ENCODE measurements around the gene RFNG. TPM values are rescaled to one million over a fixed set of nuclear protein-coding genes. Genes with fewer than 3 reads are reported as not detected.
A peak's percentile ranks its signal among the peaks of the same experiment; 100 is the strongest.

The RFNG gene
- total and polyA plus RNA-seq, 2 of the 13 experiments (the other 11 are each of a cell fraction or from before 2014, with no cell fraction given): 61.4 to 64.0 TPM

- no peak for TF ChIP-seq ZNF704 (CRISPR knock-in tag; IDR thresholded peaks at IDR 0.05; ENCODE audit: borderline replicate concordance)
- TF ChIP-seq ZNF577 (CRISPR knock-in tag; IDR thresholded peaks at IDR 0.05; ENCODE audit: borderline replicate concordance, low read depth): no peak
- TF ChIP-seq NR2F2 (IDR thresholded peaks at IDR 0.05; ENCODE audit: borderline replicate concordance, low read depth): 0 out of 2 replicates have a peak, but pooled peaks have one; percentile 6
- TF ChIP-seq ZNF136 (CRISPR knock-in tag; IDR thresholded peaks at IDR 0.05; ENCODE audit: low read depth): no peak
- no peak for TF ChIP-seq MAFK (conservative IDR thresholded peaks at IDR 0.05 in 1 of 2, IDR thresholded peaks at IDR 0.05 in 1 of 2; ENCODE audit: low read length in 2 of 2)
- TF ChIP-seq MBNL3 (CRISPR knock-in tag; conservative IDR thresholded peaks at IDR 0.05): no peak
- TF ChIP-seq HNRNPLL (IDR thresholded peaks at IDR 0.05; ENCODE audit: low read depth, low read length, poor library complexity, severe bottlenecking): no peak
- 0 out of 2 replicates have a peak, but pooled peaks have one; percentile 5 for TF ChIP-seq GABPB1 (CRISPR knock-in tag; IDR thresholded peaks at IDR 0.05)
- TF ChIP-seq NR2C2 (CRISPR knock-in tag; IDR thresholded peaks at IDR 0.05; ENCODE audit: borderline replicate concordance): no peak
Measured at GRCh38 chr17:82007495-82008257, 43.9 kb downstream of the RFNG start (continued).

GRCh38 chr17:82007228-82007494, 44.5 kb downstream of the RFNG start:
- Histone ChIP-seq H3K4me1 (ENCODE audit: insufficient read depth, low read length) (peaks cover 72% of the 10 kb centered on the region), H4K20me1 (ENCODE audit: insufficient read depth, low read length) (no peaks in the 10 kb centered on the region), H3K27me3 (ENCODE audit: control insufficient read depth in 1 of 2, insufficient read depth in 2 of 2, low read length in 2 of 2) (no peaks in the 10 kb centered on the region), H3K27ac (ENCODE audit: extremely low read length, insufficient read depth, low read length) (peak overlapping the region; percentile 16), H3K36me3 (replicated peaks in 1 of 2; ENCODE audit: control insufficient read depth in 1 of 2, insufficient read depth in 2 of 2, low read length in 2 of 2) (peaks cover 39 to 49% of the 10 kb centered on the region in 2 experiments), H3K79me2 (ENCODE audit: insufficient read depth, low read length) (peaks cover 39% of the 10 kb centered on the region), H3K4me3 (replicated peaks in 1 of 3; ENCODE audit: insufficient read depth in 1 of 3, low read depth in 2 of 3, low read length in 3 of 3) (no peak overlapping the region), H3K4me2 (ENCODE audit: low read depth, low read length) (no peak overlapping the region), H2AFZ (ENCODE audit: low read length) (no peak overlapping the region), H3K9ac (ENCODE audit: insufficient read depth, low read depth, low read length) (no peak overlapping the region), H3K9me3 (ENCODE audit: low read length) (no peaks in the 10 kb centered on the region)
- ATAC-seq (no peak), DNase-seq (ENCODE audit: low spot score) (no peak), FAIRE-seq (no peak)
- BruUV-seq (replicated peaks): no TSS peak
- intact Hi-C loops (cut with micrococcal nuclease; ENCODE audit: unreplicated experiment): no loop called here
- WGBS (ENCODE audit: low lambda C conversion rate): 95% methylated on average over 6 of the region's 6 CpGs
- POLR2A ChIA-PET: interaction anchor here (0.7 to 1.0 kb wide), 2 partner anchors 11 to 12 kb away, joined by 3 to 4 read pairs; no protein-coding TSS in a partner anchor
- CTCF ChIA-PET (ENCODE audit: low intra/inter-chr PET ratio, low total read pairs): no interaction called here
- in situ Hi-C loops (cut with HindIII; ENCODE audit: extremely low pct_ligation_motif_present, low pct_unique_long_range_greater_than_20kb): no loop called here
- TF ChIP-seq ETS1 (CRISPR knock-in tag; IDR thresholded peaks at IDR 0.05): no peak
- no peak for TF ChIP-seq ZNF234 (CRISPR knock-in tag; conservative IDR thresholded peaks at IDR 0.05)
- no peak for TF ChIP-seq KDM5B (CRISPR knock-in tag; IDR thresholded peaks at IDR 0.05; ENCODE audit: borderline replicate concordance)
- no peak for TF ChIP-seq ZNF550 (CRISPR knock-in tag; IDR thresholded peaks at IDR 0.05; ENCODE audit: borderline replicate concordance)
- peak; percentile 53 for TF ChIP-seq PRPF4 (IDR thresholded peaks at IDR 0.05; ENCODE audit: low read depth, low read length, poor library complexity, severe bottlenecking)
- TF ChIP-seq LBX2 (CRISPR knock-in tag; IDR thresholded peaks at IDR 0.05; ENCODE audit: borderline replicate concordance): no peak
- TF ChIP-seq NCOA5 (CRISPR knock-in tag; IDR thresholded peaks at IDR 0.05): no peak
- TF ChIP-seq MZF1 (CRISPR knock-in tag; IDR thresholded peaks at IDR 0.05; ENCODE audit: borderline replicate concordance): no peak
- no peak for TF ChIP-seq CBFB (CRISPR knock-in tag; IDR thresholded peaks at IDR 0.05)
- TF ChIP-seq SALL1 (CRISPR knock-in tag; IDR thresholded peaks at IDR 0.05): no peak
- no peak for TF ChIP-seq PAX8 (CRISPR knock-in tag; IDR thresholded peaks at IDR 0.05; ENCODE audit: borderline replicate concordance)
- no peak for TF ChIP-seq PHF5A (CRISPR knock-in tag; IDR thresholded peaks at IDR 0.05; ENCODE audit: low read depth, unreplicated experiment)
